Activated CD4-positive, alpha-beta memory T cell treated with anti-CD3 and anti-CD28 coated beads for 36 hours (primary cell): ENCODE data around the gene GIT1. TPM values are rescaled to one million over a fixed set of nuclear protein-coding genes. Genes with fewer than 3 reads are reported as not detected.

Experiments
- CTCF ChIA-PET: fragments of 350-600 bp; sonication (Branson Sonifier 250); formaldehyde crosslinking; loops from one replicate; lab custom pipeline; 2021; ENCODE audit warnings: antibody characterized with exemption, inconsistent platforms; lab: Charles Lee
- POLR2A ChIA-PET: fragments of 350-600 bp; sonication (Branson Sonifier 250); formaldehyde crosslinking; loops from one replicate; lab custom pipeline; 2021; ENCODE audit warnings: antibody characterized with exemption; lab: Charles Lee
- DNase-seq: peaks from one replicate; pipeline ENCODE4 v3.0.0-alpha.2; 2020
- H3K27ac Mint-ChIP-seq: one replicate; pipeline ENCODE4 v1.8.0; 2021; ENCODE audit warnings: mixed read lengths
- H3K27me3 Mint-ChIP-seq: one replicate; pipeline ENCODE4 v1.8.0; 2021; ENCODE audit warnings: mixed read lengths
- H3K36me3 Mint-ChIP-seq: one replicate; pipeline ENCODE4 v1.8.0; 2021; ENCODE audit warnings: mixed read lengths
- H3K4me1 Mint-ChIP-seq: one replicate; pipeline ENCODE4 v1.8.0; 2021; ENCODE audit warnings: low read depth, mixed read lengths
- H3K4me3 Mint-ChIP-seq: one replicate; pipeline ENCODE4 v1.8.0; 2021; ENCODE audit warnings: mild to moderate bottlenecking, mixed read lengths
- H3K9me3 Mint-ChIP-seq: one replicate; pipeline ENCODE4 v1.8.0; 2021; ENCODE audit warnings: mixed read lengths
- intact Hi-C: fragments of 100-400 bp; cut with micrococcal nuclease; formaldehyde crosslinking; loops from one replicate; pipeline ENCODE4 v1.15.1; 2023
- total RNA-seq, 2 experiments: library from RNA; stranded (reverse); gene quantifications; one replicate each; pipeline ENCODE4 v1.2.3, GENCODE V29; 2021

GIT1 gene
- total RNA-seq, 2 experiments from 2014 or later: 51.3 to 54.4 TPM

DNA sequence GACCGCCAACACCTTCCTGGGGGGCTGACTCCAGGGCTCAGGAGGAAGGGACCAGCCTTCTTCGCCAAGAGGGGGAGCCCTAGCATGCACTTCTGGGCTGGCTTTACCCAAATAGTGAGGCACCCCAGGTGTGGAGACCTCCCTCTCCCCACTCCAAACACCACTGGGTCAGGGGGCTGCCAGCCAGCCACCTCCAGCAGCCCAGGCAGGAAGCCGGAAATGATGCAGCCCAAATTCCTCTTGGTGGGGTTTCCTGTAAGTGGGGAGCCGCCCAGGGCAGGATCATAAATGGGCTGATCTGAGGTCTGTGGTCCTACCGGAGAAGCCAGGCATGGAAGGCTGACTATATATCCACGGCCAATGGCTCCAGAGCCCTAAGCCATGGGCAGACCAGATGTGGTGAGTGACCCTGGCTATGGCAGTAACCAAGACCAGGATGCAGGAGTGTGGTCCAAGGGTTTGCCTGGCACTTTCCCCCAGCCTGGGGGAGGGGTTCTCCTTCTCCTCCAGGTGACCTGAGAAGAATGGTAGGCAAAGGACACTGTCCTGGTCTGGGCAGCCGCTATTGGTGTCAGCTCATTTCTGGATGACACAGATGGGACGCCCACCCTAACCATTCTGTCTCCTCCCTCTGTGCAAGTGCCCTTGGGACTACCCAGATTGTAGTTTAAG lies 4.2 kb downstream of the GIT1 start:
- POLR2A ChIA-PET: interaction anchor here (0.7 to 4.1 kb wide), 2 partner anchors 8 to 17 kb away, joined by 3 to 21 read pairs; partner anchors contain the start of genes ABHD15 and TP53I13
- CTCF ChIA-PET: interaction anchor here (0.7 to 2.0 kb wide), 4 partner anchors 12 to 215 kb away, joined by 3 to 11 read pairs (median 6); no protein-coding TSS in a partner anchor
- Mint-ChIP-seq H3K27me3 (no peaks in the 10 kb centered on the region), H3K27ac (peak overlapping the region; percentile 77), H3K4me3 (peak overlapping the region; percentile 26), H3K36me3 (peaks cover 9% of the 10 kb centered on the region), H3K4me1 (peaks cover 48% of the 10 kb centered on the region), H3K9me3 (no peaks in the 10 kb centered on the region)
- peak; percentile 42 for DNase-seq
- intact Hi-C loops: loop anchor here (10.0 kb wide), 1 partner anchor 350 kb away; the partner anchor contains the start of gene SSH2

DNA sequence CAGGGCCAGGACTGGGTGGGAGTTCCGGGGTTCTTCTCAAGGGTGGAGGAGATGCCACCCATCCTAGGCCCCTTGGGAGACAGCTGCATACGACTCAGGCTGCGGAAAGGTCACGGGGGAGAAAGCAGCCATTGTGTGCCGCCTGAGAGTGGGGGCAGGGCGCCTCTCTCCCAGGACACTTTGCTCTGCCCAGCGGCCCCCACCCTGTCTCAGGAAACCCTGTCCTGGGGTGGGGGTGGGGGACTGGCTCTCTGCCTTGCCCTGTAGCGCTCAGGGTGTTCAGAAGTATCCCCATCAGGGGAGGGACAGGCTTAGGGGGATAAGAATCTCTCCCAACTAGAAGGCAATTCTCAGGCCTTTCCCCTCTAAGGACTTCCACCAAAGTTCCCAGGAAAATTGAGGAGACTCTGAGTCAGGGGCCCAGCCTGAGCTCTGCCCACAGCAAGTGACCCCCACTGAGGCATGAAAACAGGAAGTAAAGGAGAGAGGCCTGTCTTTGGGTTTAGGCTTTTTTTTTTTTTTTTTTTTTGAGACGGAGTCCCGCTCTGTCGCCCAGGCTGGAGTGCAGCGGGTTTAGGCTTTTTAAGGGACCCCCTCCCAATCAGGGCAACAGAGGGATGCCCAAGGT lies 4.9 kb downstream of the GIT1 start:
- POLR2A ChIA-PET: no interaction called here
- Mint-ChIP-seq H3K4me3 (no peak overlapping the region), H3K9me3 (no peaks in the 10 kb centered on the region), H3K4me1 (peaks cover 44% of the 10 kb centered on the region), H3K36me3 (peaks cover 13% of the 10 kb centered on the region), H3K27me3 (no peaks in the 10 kb centered on the region), H3K27ac (peak overlapping the region; percentile 60)
- intact Hi-C loops: loop anchor here (10.0 kb wide), 1 partner anchor 350 kb away; the partner anchor contains the start of gene SSH2
- no peak for DNase-seq
- CTCF ChIA-PET: interaction anchor here (1.9 to 6.7 kb wide), 2 partner anchors 12 to 31 kb away, joined by 6 to 98 read pairs; no protein-coding TSS in a partner anchor

DNA sequence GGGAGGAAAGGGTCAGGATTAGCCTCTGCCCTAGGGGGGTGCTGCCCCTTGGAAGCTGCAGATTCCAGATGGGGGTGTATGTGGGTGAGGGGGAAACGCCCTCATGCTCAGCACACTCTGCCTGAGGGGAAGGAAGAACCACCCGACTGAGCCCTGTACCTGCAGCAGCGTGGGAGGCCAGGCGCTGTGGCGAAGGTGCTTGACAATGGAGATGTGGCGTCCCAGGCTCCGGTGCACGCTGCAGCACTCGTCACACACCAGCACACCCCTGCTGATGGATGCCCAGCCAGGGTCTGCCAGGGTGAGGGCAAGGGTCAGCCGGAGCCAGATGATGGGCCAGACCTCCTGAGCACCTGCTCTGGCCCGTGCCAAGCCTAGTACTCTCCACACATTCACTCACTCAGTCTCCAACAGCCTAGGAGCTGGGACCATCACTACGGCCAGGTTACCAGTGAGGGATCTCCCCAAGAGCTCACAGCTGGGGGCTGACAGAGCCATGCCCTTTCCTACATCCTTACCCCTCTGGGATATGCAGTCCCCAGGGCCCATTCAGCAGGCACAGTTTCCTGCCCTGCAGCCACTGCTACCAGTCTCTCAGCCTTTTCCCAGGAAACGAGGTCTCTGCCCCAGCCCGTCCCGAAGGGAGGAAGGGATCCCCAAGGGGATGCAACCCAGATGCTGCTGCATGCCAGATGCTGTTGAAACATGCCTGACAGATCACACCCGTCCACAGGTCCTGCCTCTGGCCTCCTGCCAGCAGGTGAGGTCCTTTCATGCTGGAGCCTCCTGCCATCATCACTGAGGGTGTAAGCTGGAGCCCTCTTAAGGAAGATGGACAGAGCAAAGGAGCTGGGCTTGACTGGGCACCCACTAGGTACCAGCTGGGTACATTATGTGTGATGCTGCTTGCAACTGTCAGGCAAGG lies 5.9 kb downstream of the GIT1 start:
- no peak for DNase-seq
- no peak overlapping the region for H3K4me3 Mint-ChIP-seq
- intact Hi-C loops: loop anchor here (10.0 kb wide), 1 partner anchor 351 kb away; the partner anchor contains the start of gene SSH2
- H3K36me3 Mint-ChIP-seq: peaks cover 13% of the 10 kb centered on the region
- no peaks in the 10 kb centered on the region for H3K27me3 Mint-ChIP-seq
- ChIA-PET POLR2A (interaction anchor here (1.2 to 1.5 kb wide), 2 partner anchors 9 to 33 kb away, joined by 4 to 5 read pairs; partner anchors contain the start of gene ANKRD13B), CTCF (interaction anchor here (1.0 to 6.7 kb wide), 3 partner anchors 8 to 32 kb away, joined by 3 to 98 read pairs (median 11); partner anchors contain the start of gene ANKRD13B)
- H3K4me1 Mint-ChIP-seq: peaks cover 44% of the 10 kb centered on the region
- H3K27ac Mint-ChIP-seq: no peak overlapping the region
- H3K9me3 Mint-ChIP-seq: no peaks in the 10 kb centered on the region

DNA sequence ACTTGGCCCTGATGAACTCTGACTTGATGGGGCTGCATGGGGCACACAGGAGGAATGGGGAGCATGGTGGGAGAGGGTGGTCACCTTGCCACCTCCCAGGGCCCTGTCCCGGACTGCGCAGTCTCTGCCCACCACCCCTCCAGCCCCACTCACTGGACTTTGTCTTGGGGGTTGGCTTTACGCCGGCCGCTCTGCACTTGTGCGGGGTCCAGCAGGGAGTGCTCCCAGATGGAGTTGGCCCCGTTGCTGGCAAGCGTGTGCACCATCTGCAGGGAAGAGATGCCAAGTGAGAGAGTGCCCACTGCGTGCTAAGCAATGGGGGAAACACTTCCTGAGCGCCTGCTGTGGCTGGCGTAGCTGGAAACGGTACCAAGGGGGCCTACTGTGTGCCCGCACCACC lies 6.7 kb downstream of the GIT1 start:
- Mint-ChIP-seq H3K27ac (no peak overlapping the region), H3K9me3 (no peaks in the 10 kb centered on the region), H3K4me3 (no peak overlapping the region), H3K4me1 (peaks cover 39% of the 10 kb centered on the region), H3K27me3 (no peaks in the 10 kb centered on the region), H3K36me3 (peaks cover 11% of the 10 kb centered on the region)
- no peak for DNase-seq
- ChIA-PET CTCF (interaction anchor here (1.0 to 6.7 kb wide), 4 partner anchors 9 to 213 kb away, joined by 3 to 98 read pairs (median 7); partner anchors contain the start of gene ANKRD13B), POLR2A (interaction anchor here (1.2 to 1.5 kb wide), 2 partner anchors 10 to 34 kb away, joined by 4 to 5 read pairs; partner anchors contain the start of gene ANKRD13B)
- intact Hi-C loops: loop anchor here (10.0 kb wide), 1 partner anchor 352 kb away; the partner anchor contains the start of gene SSH2

DNA sequence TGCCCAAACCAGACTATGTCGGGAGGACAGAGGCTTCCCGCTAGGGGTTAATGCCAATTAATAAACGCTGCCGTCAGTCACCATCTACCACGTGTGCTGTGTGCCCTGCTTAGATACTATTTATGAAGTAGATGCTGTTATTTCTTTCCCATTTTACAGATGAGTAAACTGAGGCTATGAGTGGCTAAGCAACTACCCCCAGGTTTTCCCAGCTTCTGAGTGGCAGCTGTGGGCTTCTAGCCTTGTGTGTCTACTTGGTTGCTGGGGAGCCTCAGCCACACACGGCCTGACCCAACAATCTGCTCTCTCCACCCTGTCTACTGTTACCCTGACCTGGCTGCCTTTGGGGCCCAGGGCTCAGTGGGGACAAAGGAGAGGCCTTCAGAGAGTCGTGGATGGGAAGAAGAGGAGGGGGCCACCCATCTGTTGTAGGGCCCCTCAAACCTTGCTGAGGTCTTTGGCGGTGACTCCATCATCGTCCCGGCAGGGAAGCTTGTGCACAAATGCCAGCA lies 7.1 kb downstream of the GIT1 start:
- Mint-ChIP-seq H3K27me3 (no peaks in the 10 kb centered on the region), H3K4me3 (no peak overlapping the region), H3K4me1 (peaks cover 34% of the 10 kb centered on the region), H3K36me3 (peaks cover 11% of the 10 kb centered on the region), H3K27ac (no peak overlapping the region), H3K9me3 (no peaks in the 10 kb centered on the region)
- intact Hi-C loops: loop anchor here (10.0 kb wide), 1 partner anchor 352 kb away; the partner anchor contains the start of gene SSH2
- ChIA-PET CTCF (interaction anchor here (1.0 to 6.9 kb wide), 7 partner anchors 9 to 213 kb away, joined by 3 to 98 read pairs (median 3); partner anchors contain the start of gene ANKRD13B), POLR2A (interaction anchor here (0.7 to 1.5 kb wide), 3 partner anchors 11 to 34 kb away, joined by 3 to 5 read pairs (median 4); partner anchors contain the start of gene ANKRD13B)
- DNase-seq: no peak

DNA sequence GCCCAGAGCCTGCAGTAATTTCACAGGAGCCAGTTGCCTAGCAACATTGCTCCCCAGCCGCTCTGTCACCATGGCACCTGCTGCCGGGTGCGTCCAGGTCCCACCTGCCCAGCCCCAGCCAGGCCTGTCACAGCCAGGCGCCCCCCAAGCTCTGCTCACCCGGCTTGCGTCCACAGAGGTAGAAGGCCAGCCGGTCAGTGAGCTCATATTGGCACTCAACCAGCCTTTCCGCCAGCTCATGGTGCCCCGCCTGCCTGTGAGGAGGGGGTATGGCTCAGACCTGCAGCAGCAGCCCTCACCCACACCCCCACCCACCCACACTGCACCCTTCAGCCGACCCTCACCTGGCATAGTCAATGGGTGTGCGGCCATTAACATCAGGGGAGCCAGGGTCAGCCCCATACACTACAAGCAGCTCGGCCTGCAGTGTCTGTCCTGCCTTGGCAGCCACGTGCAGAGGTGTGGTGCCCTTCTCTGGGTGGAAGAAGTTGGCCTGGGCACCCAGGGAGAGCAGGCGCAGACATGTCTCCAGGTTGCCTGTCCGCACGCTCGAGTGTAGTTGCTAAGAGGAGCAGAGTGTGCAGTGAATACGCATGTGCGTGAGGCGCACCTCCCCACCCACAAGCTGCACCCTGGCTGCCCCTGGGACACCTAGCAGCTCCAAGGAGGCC lies 7.7 kb downstream of the GIT1 start:
- Mint-ChIP-seq H3K4me3 (no peak overlapping the region), H3K9me3 (no peaks in the 10 kb centered on the region), H3K4me1 (peaks cover 28% of the 10 kb centered on the region), H3K36me3 (peaks cover 11% of the 10 kb centered on the region), H3K27ac (no peak overlapping the region), H3K27me3 (no peaks in the 10 kb centered on the region)
- CTCF ChIA-PET: interaction anchor here (0.9 to 6.9 kb wide), 8 partner anchors 10 to 439 kb away, joined by 3 to 98 read pairs (median 4); partner anchors contain the start of gene ANKRD13B
- POLR2A ChIA-PET: interaction anchor here (0.7 to 1.0 kb wide), 3 partner anchors 9 to 36 kb away, joined by 3 to 5 read pairs (median 3); no protein-coding TSS in a partner anchor
- intact Hi-C loops: loop anchor here (10.0 kb wide), 1 partner anchor 353 kb away; the partner anchor contains the start of gene SSH2
- no peak for DNase-seq

DNA sequence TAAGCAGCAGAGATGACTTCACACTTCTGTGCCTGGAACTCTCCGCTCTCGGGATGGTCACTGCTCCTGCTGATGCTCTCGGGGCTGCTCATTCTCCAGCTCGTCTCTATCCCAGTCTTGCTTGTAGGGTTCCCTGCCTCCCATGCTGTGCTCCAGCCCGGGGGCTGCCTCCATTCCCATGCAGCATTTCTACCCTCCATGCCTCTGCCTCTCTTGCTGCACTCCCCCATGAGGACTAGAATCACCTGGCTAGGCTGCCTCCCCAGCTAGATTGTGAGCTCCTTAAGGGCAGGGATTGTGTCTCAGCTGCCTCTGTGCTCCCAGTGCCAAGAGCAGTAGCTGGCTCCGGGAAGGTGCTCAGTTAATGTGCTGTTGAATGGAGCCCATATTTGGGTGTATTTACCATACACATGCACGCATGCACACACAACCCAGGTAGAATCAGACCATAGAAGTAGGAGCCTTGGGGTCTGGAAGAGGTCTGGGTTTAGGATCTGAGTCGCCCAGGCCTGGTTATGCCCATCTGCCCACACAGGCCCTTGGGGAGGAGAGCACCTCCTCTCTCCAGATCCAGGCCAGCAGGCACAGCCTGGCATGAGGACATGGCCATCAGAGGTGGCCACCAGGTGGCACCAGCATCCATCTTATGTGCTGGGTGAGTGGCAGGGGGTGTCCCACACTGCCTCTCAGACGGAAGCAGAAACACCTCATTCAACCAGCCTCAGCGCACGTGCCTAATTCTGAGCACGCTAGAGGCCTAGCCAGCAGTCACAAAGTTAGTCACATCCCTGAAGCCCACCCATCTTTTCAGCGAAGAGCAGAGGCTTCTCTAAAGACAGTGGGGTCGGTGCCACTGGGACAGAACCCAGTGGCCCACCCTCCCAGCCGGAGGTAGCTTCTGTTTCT lies 9.3 kb downstream of the GIT1 start:
- Mint-ChIP-seq H3K27me3 (no peaks in the 10 kb centered on the region), H3K4me1 (peaks cover 12% of the 10 kb centered on the region), H3K9me3 (no peaks in the 10 kb centered on the region), H3K27ac (peak overlapping the region; percentile 47), H3K36me3 (peaks cover 19% of the 10 kb centered on the region), H3K4me3 (no peak overlapping the region)
- ChIA-PET POLR2A (interaction anchor here (0.6 to 1.0 kb wide), 3 partner anchors 33 to 162 kb away, joined by 3 to 5 read pairs (median 4); no protein-coding TSS in a partner anchor), CTCF (interaction anchor here (0.7 to 6.9 kb wide), 14 partner anchors 8 to 441 kb away, joined by 3 to 98 read pairs (median 5); partner anchors contain the start of gene ANKRD13B)
- intact Hi-C loops: loop anchor here (1.0 to 10.0 kb wide), 6 partner anchors 11 to 355 kb away; partner anchors contain the start of genes SSH2 and TP53I13
- DNase-seq: peak; percentile 94

DNA sequence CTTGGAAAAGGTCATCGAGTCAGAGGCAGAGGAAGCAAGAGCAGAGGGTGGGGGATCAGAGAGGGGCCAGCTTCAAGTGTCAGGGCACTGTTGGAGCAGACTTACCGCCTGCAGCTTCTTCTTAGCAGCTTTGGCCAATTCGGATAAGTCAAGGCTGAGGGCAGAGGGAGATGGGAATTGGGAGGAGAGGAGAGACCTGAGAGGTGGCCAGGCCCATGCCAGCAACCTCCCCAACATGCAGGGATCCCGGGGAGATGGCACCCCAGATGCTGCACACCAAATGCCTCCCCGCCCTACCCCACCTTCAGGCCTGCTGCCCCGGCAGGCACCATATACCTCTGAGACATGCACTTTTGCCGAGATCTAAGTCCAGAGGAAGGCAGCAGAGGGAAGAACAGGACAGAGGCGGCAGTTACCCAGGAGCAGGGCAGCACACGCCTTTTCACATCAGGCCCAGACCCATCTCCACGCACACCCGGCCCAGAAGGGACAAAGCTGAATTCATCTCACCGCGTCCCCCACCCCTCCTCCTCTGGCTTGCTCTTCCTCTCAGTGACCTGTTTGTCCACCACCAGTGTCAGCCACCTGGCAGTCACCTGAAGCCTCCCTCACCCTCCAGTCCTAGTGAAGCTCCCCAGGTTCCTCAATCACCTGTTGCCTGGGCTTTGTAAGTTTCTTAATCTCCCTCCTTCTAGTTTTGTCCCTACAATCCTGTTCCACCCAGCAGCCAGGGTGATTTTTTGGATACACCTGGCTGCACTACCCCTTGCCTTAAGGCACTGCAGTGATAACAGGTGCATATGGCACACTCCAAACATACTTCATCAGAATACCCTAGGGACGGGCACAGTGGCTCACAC lies 10.6 kb downstream of the GIT1 start:
- ChIA-PET POLR2A (interaction anchor here (1.5 kb wide), 1 partner anchor 9 kb away, joined by 3 read pairs; no protein-coding TSS in a partner anchor), CTCF (interaction anchor here (0.7 to 6.9 kb wide), 10 partner anchors 9 to 420 kb away, joined by 3 to 98 read pairs (median 5); partner anchors contain the start of gene ANKRD13B)
- Mint-ChIP-seq H3K9me3 (no peaks in the 10 kb centered on the region), H3K27me3 (no peaks in the 10 kb centered on the region), H3K27ac (no peak overlapping the region), H3K36me3 (peaks cover 21% of the 10 kb centered on the region), H3K4me3 (no peak overlapping the region), H3K4me1 (peaks cover 5% of the 10 kb centered on the region)
- no peak for DNase-seq
- intact Hi-C loops: no loop called here
